ENCODE results near the gene KLHDC7A.

KLHDC7A gene

GRCh38 chr1:18473195-18473815, 7.4 kb upstream of the KLHDC7A start:
- no peak for DNase-seq (ENCODE audit: low read depth in 2 of 2)

- DNase-seq (ENCODE audit: low read depth in 2 of 2) = no peak
These were observed 6.1 kb upstream of the KLHDC7A start for GRCh38 chr1:18474559-18475175.

GRCh38 chr1:18475234-18475905, 5.4 kb upstream of the KLHDC7A start:
- no peak for DNase-seq (ENCODE audit: low read depth in 2 of 2)

DNA sequence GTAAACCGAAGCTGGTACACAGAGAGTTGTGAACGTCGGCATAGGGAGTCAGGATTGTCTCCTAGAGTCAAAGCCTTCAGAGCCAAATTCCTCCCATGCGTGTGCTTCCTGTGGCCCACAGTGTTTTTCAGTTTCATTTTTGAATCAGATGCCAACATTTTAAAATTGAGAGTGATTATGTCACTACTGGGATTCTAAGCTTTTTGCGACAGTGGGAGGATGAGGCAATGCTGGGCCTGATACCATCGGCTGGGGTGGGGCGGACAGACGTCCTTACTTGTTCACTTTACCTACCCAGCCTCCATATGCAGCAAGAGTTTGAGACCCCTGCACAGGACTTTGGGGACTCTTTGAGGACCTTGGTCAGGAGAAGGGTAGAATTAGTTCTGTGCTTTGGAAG, 1.3 kb upstream of the KLHDC7A start:
- no peak for DNase-seq (ENCODE audit: low read depth in 2 of 2)

DNA sequence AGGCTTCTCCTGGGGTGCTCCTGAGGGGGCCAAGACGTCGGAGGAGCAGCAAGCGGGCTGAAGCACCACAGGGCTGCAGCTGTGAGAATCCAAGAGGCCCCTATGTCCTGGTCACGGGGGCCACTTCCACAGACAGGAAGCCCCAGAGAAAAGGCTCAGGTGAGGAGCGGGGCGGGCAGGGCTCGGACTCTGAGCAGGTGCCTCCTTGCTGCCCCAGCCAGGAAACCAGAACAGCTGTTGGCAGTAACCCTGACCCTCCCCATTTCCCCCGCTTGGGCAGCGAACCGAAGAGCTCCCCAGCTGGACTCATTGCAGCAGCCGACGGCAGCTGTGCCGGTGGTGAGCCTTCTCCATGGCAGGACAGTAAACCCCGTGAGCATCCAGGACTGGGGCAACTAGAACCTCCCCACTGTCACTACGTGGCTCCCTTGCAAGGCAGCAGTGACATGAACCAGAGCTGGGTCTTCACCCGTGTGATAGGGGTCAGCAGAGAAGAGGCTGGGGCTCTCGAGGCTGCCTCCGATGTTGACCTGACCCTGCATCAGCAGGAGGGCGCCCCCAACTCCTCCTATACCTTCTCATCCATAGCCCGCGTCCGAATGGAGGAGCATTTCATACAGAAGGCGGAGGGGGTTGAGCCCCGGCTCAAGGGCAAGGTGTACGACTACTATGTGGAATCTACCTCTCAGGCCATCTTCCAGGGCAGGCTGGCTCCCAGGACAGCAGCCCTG, 625 bp downstream of the KLHDC7A start:
- DNase-seq (ENCODE audit: low read depth in 2 of 2) = no peak

DNA sequence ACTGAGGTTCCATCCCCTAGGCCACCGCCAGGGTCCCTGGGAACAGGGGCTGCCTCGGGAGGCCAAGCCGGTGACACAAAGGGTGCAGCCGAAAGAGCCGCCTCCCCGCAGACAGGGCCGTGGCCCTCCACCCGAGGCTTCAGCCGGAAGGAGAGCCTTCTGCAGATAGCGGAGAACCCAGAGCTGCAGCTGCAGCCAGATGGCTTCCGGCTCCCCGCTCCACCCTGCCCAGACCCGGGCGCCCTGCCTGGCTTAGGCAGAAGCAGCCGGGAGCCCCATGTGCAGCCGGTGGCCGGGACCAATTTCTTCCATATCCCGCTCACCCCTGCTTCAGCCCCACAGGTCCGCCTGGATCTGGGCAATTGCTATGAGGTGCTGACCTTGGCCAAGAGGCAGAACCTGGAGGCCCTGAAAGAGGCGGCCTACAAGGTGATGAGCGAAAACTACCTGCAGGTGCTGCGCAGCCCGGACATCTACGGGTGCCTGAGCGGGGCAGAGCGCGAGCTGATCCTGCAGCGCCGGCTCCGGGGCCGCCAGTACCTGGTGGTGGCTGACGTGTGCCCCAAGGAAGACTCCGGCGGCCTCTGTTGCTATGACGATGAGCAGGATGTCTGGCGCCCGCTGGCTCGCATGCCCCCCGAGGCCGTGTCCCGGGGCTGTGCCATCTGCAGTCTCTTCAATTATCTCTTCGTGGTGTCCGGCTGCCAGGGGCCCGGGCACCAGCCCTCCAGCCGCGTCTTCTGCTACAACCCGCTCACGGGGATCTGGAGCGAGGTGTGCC, 1.4 kb downstream of the KLHDC7A start:
- DNase-seq (ENCODE audit: low read depth in 2 of 2) = no peak

DNA sequence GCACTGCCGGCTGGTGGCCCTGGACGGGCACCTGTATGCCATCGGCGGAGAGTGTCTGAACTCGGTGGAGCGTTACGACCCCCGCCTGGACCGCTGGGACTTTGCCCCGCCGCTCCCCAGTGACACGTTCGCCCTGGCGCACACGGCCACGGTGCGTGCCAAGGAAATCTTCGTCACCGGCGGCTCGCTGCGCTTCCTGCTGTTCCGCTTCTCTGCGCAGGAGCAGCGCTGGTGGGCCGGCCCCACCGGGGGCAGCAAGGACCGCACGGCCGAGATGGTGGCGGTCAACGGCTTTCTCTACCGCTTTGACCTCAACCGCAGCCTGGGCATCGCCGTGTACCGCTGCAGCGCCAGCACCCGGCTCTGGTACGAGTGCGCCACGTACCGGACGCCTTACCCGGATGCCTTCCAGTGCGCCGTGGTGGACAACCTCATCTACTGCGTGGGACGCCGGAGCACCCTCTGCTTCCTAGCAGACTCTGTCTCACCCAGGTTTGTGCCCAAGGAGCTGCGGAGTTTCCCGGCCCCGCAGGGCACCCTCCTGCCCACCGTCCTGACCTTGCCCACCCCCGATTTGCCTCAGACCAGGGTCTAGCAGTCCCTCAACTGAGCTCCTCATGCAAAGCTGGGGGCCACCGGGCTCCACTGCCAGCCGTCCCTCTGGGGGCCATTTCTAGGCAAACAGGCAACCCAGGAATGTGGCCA, 2.1 kb downstream of the KLHDC7A start:
- no peak for DNase-seq (ENCODE audit: low read depth in 2 of 2)

DNA sequence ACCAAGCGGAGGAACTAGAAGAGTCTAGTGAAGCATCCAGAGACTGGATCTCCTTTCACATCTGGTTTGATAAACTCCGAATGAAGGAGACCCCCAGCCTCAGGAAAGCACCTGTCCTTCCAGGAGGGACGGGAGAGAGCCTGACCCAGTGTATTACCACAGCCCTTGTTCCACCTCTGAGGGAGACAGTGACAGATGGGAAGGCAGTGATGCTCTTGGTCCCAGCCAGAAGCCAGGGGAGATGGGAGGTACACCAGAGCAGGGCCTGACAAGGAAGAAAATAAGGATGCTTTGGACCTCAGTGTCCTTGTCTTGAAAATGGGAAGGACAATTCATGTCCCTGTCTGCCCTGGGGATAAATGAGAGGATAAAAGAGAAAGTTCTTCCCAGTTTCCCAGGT, 3.5 kb downstream of the KLHDC7A start:
- no peak for DNase-seq (ENCODE audit: low read depth in 2 of 2)

- DNase-seq (ENCODE audit: low read depth in 2 of 2) = no peak
These were observed 4.0 kb downstream of the KLHDC7A start for GRCh38 chr1:18484721-18485120.

GRCh38 chr1:18485227-18485626, 4.5 kb downstream of the KLHDC7A start:
- DNase-seq (ENCODE audit: low read depth in 2 of 2) = no peak

DNA sequence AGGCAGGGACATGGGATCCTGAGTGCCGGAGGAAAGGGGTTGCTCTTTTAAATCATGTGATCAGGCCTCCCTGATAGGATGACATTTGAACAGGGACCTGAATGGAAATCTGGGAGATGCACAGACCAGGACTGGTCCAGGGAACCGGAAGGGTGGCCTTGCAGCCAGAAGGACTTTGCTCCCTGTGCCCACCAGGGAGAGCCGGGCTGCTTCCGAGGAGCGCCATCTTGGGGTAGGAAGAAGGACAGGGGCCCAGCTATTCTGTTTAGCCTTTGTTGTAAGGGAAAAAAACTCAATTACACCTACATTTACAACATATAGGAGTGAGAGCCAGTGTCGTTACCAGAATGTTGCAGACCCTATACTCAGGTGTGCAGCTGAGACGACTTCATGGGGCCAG, 5.5 kb downstream of the KLHDC7A start:
- DNase-seq (ENCODE audit: low read depth in 2 of 2) = no peak

DNA sequence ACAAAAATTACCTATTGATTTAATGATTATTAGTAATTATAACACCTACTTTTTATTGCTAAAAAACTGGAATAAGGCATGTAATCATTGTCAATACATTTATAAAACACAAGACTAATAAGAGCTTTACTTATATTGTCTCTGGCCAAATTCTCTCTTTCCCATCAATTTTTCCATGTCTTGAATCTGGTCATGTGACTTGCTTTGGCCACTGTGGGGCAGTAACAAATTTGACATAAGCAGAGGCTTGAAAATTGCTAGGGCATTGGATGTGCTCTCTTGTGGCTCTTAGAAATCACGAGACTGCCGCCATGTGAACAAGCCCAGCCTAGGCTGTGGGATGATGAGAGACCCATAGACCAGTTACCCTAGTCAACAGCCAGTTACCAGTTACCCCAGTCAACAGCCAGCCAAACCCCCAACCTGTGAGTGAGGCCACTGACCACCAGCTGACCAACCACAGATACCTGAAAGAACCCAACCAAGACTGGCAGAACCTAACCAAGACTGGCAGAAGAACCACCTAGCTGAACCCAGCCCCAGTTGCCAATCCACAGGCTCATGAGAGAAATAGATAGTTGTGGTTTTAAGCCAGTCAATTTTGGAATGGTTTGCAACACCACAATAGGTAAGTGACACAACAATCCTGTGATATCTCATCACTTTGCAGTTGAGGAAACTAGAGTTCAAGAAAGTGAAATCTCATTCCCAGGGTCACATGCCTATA, 8.8 kb downstream of the KLHDC7A start:
- DNase-seq (ENCODE audit: low read depth in 2 of 2) = no peak

- no peak for DNase-seq (ENCODE audit: low read depth in 2 of 2)
These were observed 10.4 kb downstream of the KLHDC7A start for GRCh38 chr1:18491168-18491567.

DNA sequence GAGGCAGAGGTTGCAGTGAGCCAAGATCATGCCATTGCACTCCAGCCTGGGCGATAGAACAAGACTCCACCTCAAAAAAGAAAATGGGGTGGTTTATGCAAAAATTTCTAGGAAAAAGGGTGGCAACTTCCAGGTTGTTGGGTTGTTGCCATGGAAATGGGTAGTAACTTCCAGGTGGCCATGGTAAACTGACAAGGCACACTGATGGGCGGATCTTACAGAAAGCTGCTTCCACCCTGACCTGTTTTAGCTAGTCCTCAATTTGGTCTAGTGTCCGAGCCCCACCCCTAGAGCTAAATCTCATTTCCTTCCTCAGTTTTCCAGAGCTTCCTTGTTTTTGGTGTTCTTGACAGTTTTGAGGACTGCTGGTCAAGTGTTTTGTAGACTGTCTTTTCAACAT, 13.6 kb downstream of the KLHDC7A start:
- DNase-seq (ENCODE audit: low read depth in 2 of 2) = no peak

DNA sequence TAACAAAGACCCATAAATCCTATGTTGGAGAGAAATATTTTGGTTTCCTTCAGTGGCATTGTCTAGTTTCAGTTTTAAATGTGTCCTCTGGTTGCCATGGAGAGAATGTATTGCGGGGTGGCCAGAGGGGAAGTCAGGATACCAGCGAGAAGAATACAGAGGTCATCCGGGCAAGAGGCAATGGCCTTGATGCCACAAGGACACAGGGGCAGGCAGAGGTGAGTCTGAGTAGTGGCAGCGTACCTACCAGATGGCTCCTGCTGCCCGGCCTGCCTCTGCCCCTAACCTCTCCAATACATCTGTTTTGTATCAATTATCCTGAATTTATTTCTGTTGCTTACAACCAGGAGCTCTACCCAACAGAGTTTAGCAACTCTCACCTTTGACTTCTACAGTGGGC, 14.9 kb downstream of the KLHDC7A start:
- no peak for DNase-seq (ENCODE audit: low read depth in 2 of 2)

DNA sequence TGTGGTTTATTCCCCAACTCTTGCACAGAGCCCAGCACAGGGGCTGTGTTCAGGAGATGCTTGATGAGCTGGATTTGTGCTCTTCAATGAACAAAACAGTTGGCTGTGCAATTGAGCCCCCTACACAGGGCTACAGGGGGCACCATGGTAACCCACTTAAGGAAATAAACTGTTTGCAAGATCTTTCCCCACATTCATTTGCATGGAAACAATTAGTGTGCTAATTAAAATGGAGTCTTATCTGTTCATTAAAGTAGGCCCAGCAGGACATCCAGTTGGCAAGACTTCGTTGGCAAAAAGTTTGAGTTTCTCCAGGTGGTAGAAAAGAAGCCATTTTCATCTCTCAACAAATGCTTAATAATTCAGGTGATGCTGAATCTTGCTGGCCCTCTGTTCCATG, 15.3 kb downstream of the KLHDC7A start:
- no peak for DNase-seq (ENCODE audit: low read depth in 2 of 2)

- DNase-seq (ENCODE audit: low read depth in 2 of 2) = no peak
These were observed 15.9 kb downstream of the KLHDC7A start for GRCh38 chr1:18496497-18497235.

DNA sequence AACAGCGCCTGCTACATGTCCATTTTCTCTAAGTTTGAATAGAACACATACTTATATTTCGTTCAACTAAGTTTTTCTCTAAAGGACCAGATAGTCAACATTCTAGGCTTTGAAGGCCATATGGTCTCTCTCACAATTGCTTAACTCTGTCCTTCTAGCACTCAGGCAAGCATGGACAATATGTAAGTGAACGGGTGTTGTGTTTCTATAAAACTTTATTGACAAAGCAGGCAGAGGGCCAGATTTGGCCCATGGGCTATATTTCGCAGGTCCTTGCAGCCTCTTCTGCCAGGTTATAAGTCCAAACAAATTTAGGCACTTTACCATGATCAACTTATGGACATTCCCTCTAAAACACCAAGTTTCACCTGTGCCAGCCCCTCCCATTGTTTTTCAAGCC, 21.1 kb downstream of the KLHDC7A start:
- DNase-seq (ENCODE audit: low read depth in 2 of 2) = no peak

- no peak for DNase-seq (ENCODE audit: low read depth in 2 of 2)
These were observed 23.9 kb downstream of the KLHDC7A start for GRCh38 chr1:18504609-18505008.

DNA sequence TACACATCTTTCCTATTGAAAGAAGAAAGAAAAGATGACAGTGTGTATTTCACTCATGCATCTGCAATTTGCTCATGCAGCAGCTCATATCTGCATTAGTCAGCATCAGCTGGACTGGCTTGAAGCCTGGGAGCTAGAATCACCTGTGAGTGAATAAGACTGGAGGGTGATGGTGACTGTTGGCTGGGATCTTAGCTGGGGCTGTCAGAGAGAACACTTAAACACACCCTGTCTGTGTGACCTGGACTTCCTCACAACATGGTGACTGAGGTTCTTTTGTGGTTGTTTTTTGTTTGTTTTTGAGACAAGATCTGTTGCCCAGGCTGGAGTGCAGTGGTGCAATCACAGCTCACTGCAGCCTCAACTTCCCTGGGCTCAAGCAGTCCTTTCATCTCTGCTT, 24.9 kb downstream of the KLHDC7A start:
- DNase-seq (ENCODE audit: low read depth in 2 of 2) = no peak

Measured in stimulated activated CD4-positive, alpha-beta T cell treated with anti-CD3 and anti-CD28 coated beads, Interleukin-12 subunit alpha, Interleukin-12 subunit beta, amount 100 ng/mL, for 24 hours (primary cell).